Occipital lobe (tissue), 2 donors: Measurements from ENCODE around the gene KCNK16. TPM values are rescaled to one million over a fixed set of nuclear protein-coding genes. Genes with fewer than 3 reads are reported as not detected.

ENCODE experiments used
- DNase-seq: peaks from one replicate; lab custom pipeline; 2025; lab: John Stamatoyannopoulos, UW
- total RNA-seq: library from RNA; depleted of rRNA; stranded (reverse); fragments of >200 nt; gene quantifications from one replicate; pipeline ENCODE4 v1.2.3, GENCODE V29; 2014

The KCNK16 gene
- total RNA-seq, 1 donor from 2014 or later = not detected

GRCh38 chr6:39341937-39342336 lies 19.4 kb upstream of the KCNK16 start:
- DNase-seq = no peak

GRCh38 chr6:39341352-39341751 lies 18.9 kb upstream of the KCNK16 start:
- no peak for DNase-seq

- no peak for DNase-seq
Measured at GRCh38 chr6:39339868-39340550, 17.5 kb upstream of the KCNK16 start.

GRCh38 chr6:39339096-39339867 lies 16.8 kb upstream of the KCNK16 start:
- DNase-seq = no peak

- no peak for DNase-seq
Measured at GRCh38 chr6:39338397-39338796, 15.9 kb upstream of the KCNK16 start.

- DNase-seq = no peak
Measured at GRCh38 chr6:39335780-39336545, 13.5 kb upstream of the KCNK16 start.

GRCh38 chr6:39333644-39334438 lies 11.3 kb upstream of the KCNK16 start:
- DNase-seq = no peak

- no peak for DNase-seq
Measured at GRCh38 chr6:39330476-39330875, 8.0 kb upstream of the KCNK16 start.

- no peak for DNase-seq
Measured at GRCh38 chr6:39330057-39330456, 7.6 kb upstream of the KCNK16 start.

GRCh38 chr6:39328066-39328465 lies 5.6 kb upstream of the KCNK16 start:
- no peak for DNase-seq

- DNase-seq = no peak
Measured at GRCh38 chr6:39327507-39327906, 5.0 kb upstream of the KCNK16 start.

- DNase-seq = no peak
Measured at GRCh38 chr6:39321761-39322160, 741 bp downstream of the KCNK16 start.

- DNase-seq = no peak
Measured at GRCh38 chr6:39320363-39320984, 2.0 kb downstream of the KCNK16 start.

GRCh38 chr6:39319621-39320362 lies 2.7 kb downstream of the KCNK16 start:
- DNase-seq = no peak

- no peak for DNase-seq
Measured at GRCh38 chr6:39317256-39317655, 5.2 kb downstream of the KCNK16 start.

GRCh38 chr6:39314273-39314795 lies 8.2 kb downstream of the KCNK16 start, which contains the start of gene KCNK17:
TSS of gene KCNK17 (minus strand) at chr6:39314419. CDS start at chr6:39314320, 99 bp downstream.
- DNase-seq = no peak

GRCh38 chr6:39313526-39314272 lies 8.8 kb downstream of the KCNK16 start:
- no peak for DNase-seq

GRCh38 chr6:39312912-39313525 lies 9.5 kb downstream of the KCNK16 start:
- no peak for DNase-seq

- no peak for DNase-seq
Measured at GRCh38 chr6:39310542-39310941, 12.0 kb downstream of the KCNK16 start.
